ENCODE measurements around the gene FAM20C.

Gene FAM20C

GRCh38 chr7:223118-223800 lies 30.9 kb downstream of the FAM20C start:
- no peak for DNase-seq (ENCODE audit: low spot score)
- FAIRE-seq: peak; percentile 5

- DNase-seq (ENCODE audit: low spot score): no peak
- FAIRE-seq: no peak
These were observed 31.5 kb downstream of the FAM20C start for GRCh38 chr7:223861-224260.

GRCh38 chr7:226281-226895 lies 34.0 kb downstream of the FAM20C start:
- DNase-seq (ENCODE audit: low spot score): no peak
- peak; percentile 79 for FAIRE-seq

GRCh38 chr7:227926-228325 lies 35.6 kb downstream of the FAM20C start:
- DNase-seq (ENCODE audit: low spot score) (no peak), FAIRE-seq (no peak)

- FAIRE-seq: no peak
- no peak for DNase-seq (ENCODE audit: low spot score)
These were observed 36.2 kb downstream of the FAM20C start for GRCh38 chr7:228610-229009.

- FAIRE-seq: no peak
These were observed 37.0 kb downstream of the FAM20C start for GRCh38 chr7:229184-229964.

GRCh38 chr7:230274-230673 lies 37.9 kb downstream of the FAM20C start:
- DNase-seq (ENCODE audit: low spot score): no peak
- no peak for FAIRE-seq

More at GRCh38 chr7:229184-229964, 37.0 kb downstream of the FAM20C start:
- no peak for DNase-seq (ENCODE audit: low spot score)

GRCh38 chr7:231030-231857 lies 38.9 kb downstream of the FAM20C start:
- no peak for FAIRE-seq
- DNase-seq (ENCODE audit: low spot score): no peak

GRCh38 chr7:231858-232246 lies 39.5 kb downstream of the FAM20C start:
- DNase-seq (ENCODE audit: low spot score) (no peak), FAIRE-seq (peak; percentile 42)

GRCh38 chr7:232410-233248 lies 40.3 kb downstream of the FAM20C start:
- FAIRE-seq (no peak), DNase-seq (ENCODE audit: low spot score) (no peak)

GRCh38 chr7:233249-234035 lies 41.1 kb downstream of the FAM20C start:
- FAIRE-seq (no peak), DNase-seq (ENCODE audit: low spot score) (no peak)

GRCh38 chr7:234051-234707 lies 41.8 kb downstream of the FAM20C start:
- FAIRE-seq: no peak
- no peak for DNase-seq (ENCODE audit: low spot score)

GRCh38 chr7:234708-235553 lies 42.6 kb downstream of the FAM20C start:
- no peak for FAIRE-seq

GRCh38 chr7:235576-236395 lies 43.4 kb downstream of the FAM20C start:
- DNase-seq (ENCODE audit: low spot score): no peak
- no peak for FAIRE-seq

More at GRCh38 chr7:234708-235553, 42.6 kb downstream of the FAM20C start:
- DNase-seq (ENCODE audit: low spot score): no peak

GRCh38 chr7:236967-237366 lies 44.6 kb downstream of the FAM20C start:
- FAIRE-seq (no peak), DNase-seq (ENCODE audit: low spot score) (no peak)

- DNase-seq (ENCODE audit: low spot score) (no peak), FAIRE-seq (no peak)
These were observed 45.0 kb downstream of the FAM20C start for GRCh38 chr7:237385-237784.

GRCh38 chr7:240146-240676 lies 47.8 kb downstream of the FAM20C start:
- DNase-seq (ENCODE audit: low spot score): no peak
- no peak for FAIRE-seq
